Common myeloid progenitor, CD34-positive (primary cell): ENCODE measurements around the gene KCNMA1.

ENCODE experiments used
- CTCF ChIA-PET: fragments of 350-600 bp; sonication (Branson Sonifier 250); formaldehyde crosslinking; loops from one replicate; lab custom pipeline; 2021; ENCODE audit warnings: antibody characterized with exemption; lab: Charles Lee
- POLR2A ChIA-PET: fragments of 350-600 bp; sonication (Branson Sonifier 250); formaldehyde crosslinking; loops from one replicate; lab custom pipeline; 2021; ENCODE audit warnings: antibody characterized with exemption; lab: Charles Lee
- DNase-seq, 3 donors: peaks; one replicate each; pipeline versions ENCODE4 v3.0.0 to v3.0.0-alpha.2; 2013
- H3K27ac ChIP-seq, 2 experiments: 1 replicate in 1 of 2; 2 replicates in 1 of 2; pipeline ENCODE4 v1.7.0; 2013; ENCODE audit warnings: inconsistent platforms in 2 of 2, low read length in 2 of 2, mild to moderate bottlenecking in 2 of 2, low read depth in 1 of 2, moderate library complexity in 1 of 2; ENCODE audit not compliant: severe bottlenecking in 2 of 2, insufficient read depth in 1 of 2, poor library complexity in 1 of 2
- H3K27me3 ChIP-seq, 5 experiments: replicated peaks in 2 of 5; 1 replicate in 3 of 5; 2 replicates in 2 of 5; pipeline versions ENCODE4 v1.6.1 to v1.7.0; 2013; ENCODE audit warnings: low read length in 4 of 5, mild to moderate bottlenecking in 2 of 5, moderate library complexity in 2 of 5, inconsistent platforms in 1 of 5; ENCODE audit not compliant: insufficient read depth in 5 of 5, control insufficient read depth in 4 of 5
- H3K36me3 ChIP-seq, 4 experiments: 1 replicate in 2 of 4; 2 replicates in 2 of 4; pipeline versions ENCODE4 v1.6.1 to v1.7.0; 2013; ENCODE audit warnings: low read length in 3 of 4, control low read depth in 1 of 4, mild to moderate bottlenecking in 1 of 4; ENCODE audit not compliant: control insufficient read depth in 4 of 4, insufficient read depth in 4 of 4
- H3K4me1 ChIP-seq, 4 experiments: 1 replicate in 3 of 4; 2 replicates in 1 of 4; pipeline versions ENCODE4 v1.6.1 to v1.7.1; 2013; ENCODE audit warnings: low read length in 3 of 4, mild to moderate bottlenecking in 3 of 4, control low read depth in 1 of 4, inconsistent platforms in 1 of 4, moderate library complexity in 1 of 4; ENCODE audit not compliant: control insufficient read depth in 4 of 4, insufficient read depth in 4 of 4; ENCODE audit errors: control extremely low read depth in 1 of 4
- H3K4me3 ChIP-seq, 7 experiments: 1 replicate in 4 of 7; 2 replicates in 3 of 7; pipeline versions ENCODE4 v1.5.1 to v1.7.0; 2013; ENCODE audit warnings: mild to moderate bottlenecking in 7 of 7, low read length in 6 of 7, moderate library complexity in 6 of 7, inconsistent platforms in 2 of 7, low read depth in 2 of 7, control low read depth in 1 of 7; ENCODE audit not compliant: insufficient read depth in 4 of 7, control insufficient read depth in 1 of 7; ENCODE audit errors: extremely low read depth in 1 of 7
- H3K9me3 ChIP-seq, 5 experiments: 1 replicate in 4 of 5; 2 replicates in 1 of 5; pipeline versions ENCODE4 v1.6.1 to v1.7.1; 2013; ENCODE audit warnings: low read length in 4 of 5, mild to moderate bottlenecking in 2 of 5, inconsistent platforms in 1 of 5, low read depth in 1 of 5, moderate library complexity in 1 of 5; ENCODE audit not compliant: control insufficient read depth in 4 of 5, insufficient read depth in 2 of 5; ENCODE audit errors: control extremely low read depth in 1 of 5
- WGBS: methylation state at CpG from one replicate; pipeline ENCODE4 v1.1.5; 2013; ENCODE audit not compliant: insufficient coverage; 5-methylcytosine and 5-hydroxymethylcytosine counted together

KCNMA1 gene

DNA sequence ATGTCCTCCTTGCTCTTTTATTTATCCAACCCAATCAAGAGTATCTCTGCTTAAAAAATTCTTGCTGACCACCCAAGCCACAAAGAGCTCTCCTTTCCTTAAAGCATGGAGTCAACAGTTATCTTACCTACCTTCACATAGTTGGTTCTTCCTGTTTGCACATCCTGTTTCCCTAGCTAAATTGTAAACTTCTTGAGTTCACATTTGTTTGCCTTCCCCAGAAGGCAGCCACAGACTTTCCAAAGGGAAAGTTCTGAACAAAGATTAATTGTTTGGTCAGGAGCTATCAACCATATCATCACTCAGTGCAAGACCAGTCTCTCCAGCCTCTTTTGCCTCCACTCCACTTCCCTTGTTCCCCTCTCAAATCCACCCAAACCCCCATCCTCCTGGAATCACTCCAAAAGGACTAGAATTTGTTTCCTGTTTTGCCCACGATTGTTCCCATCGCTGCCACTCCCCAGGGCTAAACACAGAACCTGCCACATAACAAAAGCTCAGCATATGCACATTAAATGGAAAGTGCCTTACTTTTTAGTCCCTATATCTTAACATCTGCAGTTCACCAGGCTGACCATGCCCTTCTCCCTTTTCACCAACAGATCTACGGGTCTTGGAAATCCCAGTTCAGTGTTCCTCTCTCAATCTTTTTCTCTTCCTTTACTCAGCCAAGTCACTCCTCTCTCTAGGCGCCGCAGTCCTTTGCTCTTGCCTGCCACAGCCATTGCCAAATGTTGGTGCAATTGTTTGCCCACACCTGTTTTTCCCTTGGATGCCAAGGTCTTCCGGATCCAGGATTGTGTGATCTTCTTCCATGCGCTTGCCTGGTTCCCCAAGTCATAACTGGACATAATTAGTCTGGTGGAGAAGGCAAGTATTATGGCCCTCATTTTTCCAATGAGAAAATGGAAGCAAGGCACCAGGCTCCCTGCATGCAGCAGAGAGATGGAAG lies 265.5 kb downstream of the KCNMA1 start:
- H3K4me1 ChIP-seq = no peaks in the 10 kb centered on the region
- peaks cover 0 to 15% (median 2%) of the 10 kb centered on the region in 5 experiments for H3K9me3 ChIP-seq
- ChIA-PET POLR2A (no interaction called here), CTCF (no interaction called here)
- H3K4me3 ChIP-seq = no peak overlapping the region
- no peak for DNase-seq
- peaks cover 0 to 30% (median 7%) of the 10 kb centered on the region in 5 experiments for H3K27me3 ChIP-seq
- no peak overlapping the region for H3K27ac ChIP-seq
- WGBS = 72% methylated on average over 7 of the region's 7 CpGs
- H3K36me3 ChIP-seq = no peaks in the 10 kb centered on the region

DNA sequence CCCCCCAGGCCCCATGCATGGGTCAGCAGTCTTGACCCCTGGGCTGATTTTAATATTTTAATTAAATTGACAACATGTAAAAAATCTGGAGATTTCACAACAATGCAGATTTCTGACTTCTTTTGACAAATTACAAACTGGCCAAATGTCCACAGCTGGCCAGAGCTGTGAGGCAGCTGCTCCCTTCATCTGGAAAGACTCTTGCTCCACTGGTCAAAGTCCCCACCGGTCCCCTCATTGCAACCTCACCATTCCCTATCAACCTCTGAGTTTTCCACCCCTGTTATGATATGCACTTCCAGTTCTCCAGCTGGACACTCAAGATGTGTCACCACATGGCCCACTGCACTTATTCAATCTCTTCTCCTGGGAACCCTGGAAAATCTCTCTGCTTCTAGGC lies 266.2 kb downstream of the KCNMA1 start:
- peaks cover 0 to 15% (median 2%) of the 10 kb centered on the region in 5 experiments for H3K9me3 ChIP-seq
- H3K36me3 ChIP-seq = no peaks in the 10 kb centered on the region
- H3K4me1 ChIP-seq = no peaks in the 10 kb centered on the region
- WGBS = 100% methylated on average over 1 of the region's 1 CpG
- POLR2A ChIA-PET = interaction anchor here (0.5 kb wide), 1 partner anchor 19 kb away, joined by 3 read pairs; no protein-coding TSS in a partner anchor
- H3K27ac ChIP-seq = no peak overlapping the region
- peaks cover 0 to 32% (median 5%) of the 10 kb centered on the region in 5 experiments for H3K27me3 ChIP-seq
- CTCF ChIA-PET = no interaction called here
- no peak for DNase-seq
- no peak overlapping the region for H3K4me3 ChIP-seq

DNA sequence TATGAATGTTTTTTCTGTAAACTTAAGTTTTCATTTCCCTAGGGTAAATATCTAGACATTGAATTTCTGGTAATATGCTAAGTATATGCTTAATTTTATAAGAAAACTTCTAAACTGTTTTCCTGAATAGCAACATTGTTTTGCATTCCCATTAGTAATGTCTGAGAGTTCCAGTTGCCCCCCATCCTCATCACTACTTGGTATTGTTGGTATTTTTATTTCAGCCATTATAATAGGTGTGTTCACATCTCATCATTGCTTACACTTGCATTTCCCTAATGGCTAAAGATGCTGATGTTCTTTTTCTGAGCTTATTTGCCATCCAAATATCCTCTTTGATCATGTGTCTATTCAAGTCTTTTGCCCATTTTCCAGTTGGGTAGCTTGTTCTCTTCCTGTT lies 269.6 kb downstream of the KCNMA1 start:
- H3K27me3 ChIP-seq = peaks cover 0 to 27% (median 4%) of the 10 kb centered on the region in 5 experiments
- POLR2A ChIA-PET = interaction anchor here (0.6 kb wide), 1 partner anchor 15 kb away, joined by 3 read pairs; no protein-coding TSS in a partner anchor

GRCh38 chr10:77363210-77363609 lies 274.4 kb downstream of the KCNMA1 start:
- no peak for DNase-seq
- Histone ChIP-seq H3K4me3 (no peak overlapping the region), H3K27ac (no peak overlapping the region), H3K9me3 (peaks cover 0 to 7% (median 2%) of the 10 kb centered on the region in 5 experiments), H3K4me1 (no peaks in the 10 kb centered on the region), H3K27me3 (peaks cover 0 to 25% (median 2%) of the 10 kb centered on the region in 5 experiments), H3K36me3 (no peaks in the 10 kb centered on the region)
- ChIA-PET POLR2A (no interaction called here), CTCF (no interaction called here)

More for the DNA sequence above, 269.6 kb downstream of the KCNMA1 start:
- H3K4me3 ChIP-seq = no peak overlapping the region
- H3K27ac ChIP-seq = no peak overlapping the region
- peaks cover 0 to 15% (median 2%) of the 10 kb centered on the region in 5 experiments for H3K9me3 ChIP-seq
- H3K36me3 ChIP-seq = no peaks in the 10 kb centered on the region
- no peak for DNase-seq
- CTCF ChIA-PET = interaction anchor here (0.8 to 0.9 kb wide), 2 partner anchors 19 to 25 kb away, joined by 3 read pairs; no protein-coding TSS in a partner anchor
- H3K4me1 ChIP-seq = no peaks in the 10 kb centered on the region

DNA sequence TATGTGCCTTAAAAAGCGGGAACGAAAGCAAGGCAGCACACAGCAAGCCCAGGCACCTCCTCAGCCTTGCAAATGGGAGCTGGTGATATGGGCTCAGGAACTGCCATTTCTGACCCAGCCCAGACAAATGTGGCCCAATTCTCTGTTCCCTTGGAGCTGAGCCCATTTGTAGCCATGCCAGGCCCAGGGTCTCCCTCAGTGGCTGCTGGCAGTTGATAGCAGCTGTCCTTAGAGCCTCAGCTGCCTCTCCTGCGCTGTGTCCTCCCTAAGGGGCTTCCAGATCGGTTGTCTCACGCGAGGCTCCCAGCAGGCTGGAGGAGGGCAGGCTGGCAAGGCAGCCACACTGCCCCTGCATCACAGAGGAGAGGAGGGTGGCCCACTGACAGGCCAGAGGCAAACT lies 275.8 kb downstream of the KCNMA1 start:
- DNase-seq = no peak
- no peaks in the 10 kb centered on the region for H3K36me3 ChIP-seq
- H3K9me3 ChIP-seq = peaks cover 0 to 3% (median 0%) of the 10 kb centered on the region in 5 experiments
- H3K4me1 ChIP-seq = no peaks in the 10 kb centered on the region
- H3K27me3 ChIP-seq = peaks cover 0 to 29% (median 4%) of the 10 kb centered on the region in 5 experiments
- ChIA-PET POLR2A (no interaction called here), CTCF (no interaction called here)
- no peak overlapping the region for H3K4me3 ChIP-seq
- WGBS = 100% methylated on average over 3 of the region's 6 CpGs
- no peak overlapping the region for H3K27ac ChIP-seq

DNA sequence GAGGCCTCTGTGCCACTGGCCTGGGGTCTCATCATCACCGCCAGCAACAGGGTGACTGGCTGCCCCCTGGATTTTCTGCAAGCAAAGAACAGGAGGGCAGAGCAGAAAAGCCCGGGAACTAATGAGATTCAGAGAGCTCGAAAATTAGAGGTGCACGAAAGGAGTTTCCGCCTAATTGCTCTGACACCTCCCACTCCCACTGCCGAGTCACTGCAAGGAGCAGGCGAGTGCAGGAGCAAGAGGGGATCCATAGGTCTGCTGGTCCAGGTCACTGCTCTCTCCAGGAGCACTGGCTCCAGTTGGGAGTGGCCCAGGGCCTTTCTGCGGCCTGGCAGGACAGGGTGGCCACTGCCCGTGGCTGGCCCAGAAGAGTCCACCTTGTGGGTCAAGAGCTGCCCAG lies 276.2 kb downstream of the KCNMA1 start:
- Histone ChIP-seq H3K4me1 (no peaks in the 10 kb centered on the region), H3K36me3 (no peaks in the 10 kb centered on the region), H3K27me3 (peaks cover 0 to 28% (median 4%) of the 10 kb centered on the region in 5 experiments), H3K9me3 (peaks cover 0 to 3% (median 0%) of the 10 kb centered on the region in 5 experiments), H3K27ac (no peak overlapping the region), H3K4me3 (no peak overlapping the region)
- WGBS = 94% methylated on average over 5 of the region's 9 CpGs
- POLR2A ChIA-PET = no interaction called here
- no peak for DNase-seq
- CTCF ChIA-PET = no interaction called here

- POLR2A ChIA-PET = no interaction called here
- CTCF ChIA-PET = no interaction called here
Measured at GRCh38 chr10:77360835-77361234, 276.8 kb downstream of the KCNMA1 start.

More at GRCh38 chr10:77360835-77361234, 276.8 kb downstream of the KCNMA1 start:
- WGBS = 93% methylated on average over 3 of the region's 5 CpGs
- Histone ChIP-seq H3K9me3 (peaks cover 0 to 3% (median 0%) of the 10 kb centered on the region in 5 experiments), H3K36me3 (no peaks in the 10 kb centered on the region), H3K4me1 (no peaks in the 10 kb centered on the region), H3K27me3 (peaks cover 0 to 26% (median 4%) of the 10 kb centered on the region in 5 experiments), H3K27ac (no peak overlapping the region), H3K4me3 (no peak overlapping the region)
- DNase-seq = no peak
